AG09309 (cell line): ENCODE results near the gene LARP1B.

ENCODE experiments used
- DNase-seq: peaks from one replicate; pipeline ENCODE4 v3.0.0-alpha.2; 2010; ENCODE audit warnings: low read depth
- H3K4me3 ChIP-seq: 2 replicates; pipeline ENCODE4 v1.5.1; 2011; ENCODE audit warnings: mild to moderate bottlenecking, low read depth, low read length, moderate library complexity; ENCODE audit not compliant: control insufficient read depth
- CTCF ChIP-seq: IDR thresholded peaks from 2 replicates; pipeline ENCODE4 v1.5.1; 2011; ENCODE audit warnings: mild to moderate bottlenecking, low read depth, low read length, inconsistent platforms; ENCODE audit not compliant: insufficient read depth, control insufficient read depth; ENCODE audit errors: missing control alignments

LARP1B gene

GRCh38 chr4:128227991-128228571, 167.0 kb downstream of the LARP1B start:
- H3K4me3 ChIP-seq: no peak overlapping the region
- no peak for DNase-seq
- TF ChIP-seq CTCF: no peak

- DNase-seq: peak; percentile 33
- TF ChIP-seq CTCF: no peak
- no peak overlapping the region for H3K4me3 ChIP-seq
Measured at GRCh38 chr4:128228845-128229795, 168.0 kb downstream of the LARP1B start.

DNA sequence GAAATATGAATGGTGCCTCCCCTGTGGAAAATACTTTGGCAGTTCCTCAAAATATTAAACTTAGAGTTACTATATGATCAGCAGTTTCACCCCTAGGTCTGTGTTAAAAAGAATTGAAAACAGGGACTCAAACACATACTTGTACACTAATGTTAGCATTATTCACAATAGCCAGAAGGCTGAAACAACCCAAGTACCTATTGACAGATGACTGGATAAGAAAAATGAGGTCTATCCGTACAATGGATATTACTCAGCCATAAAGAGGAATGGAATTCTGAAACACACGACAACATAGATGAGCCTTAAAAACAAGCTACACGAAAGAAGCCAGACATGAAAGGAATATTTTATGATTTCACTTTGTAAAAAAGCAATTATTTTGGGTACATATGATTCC, 171.6 kb downstream of the LARP1B start:
- DNase-seq: no peak
- no peak for TF ChIP-seq CTCF
- no peak overlapping the region for H3K4me3 ChIP-seq

DNA sequence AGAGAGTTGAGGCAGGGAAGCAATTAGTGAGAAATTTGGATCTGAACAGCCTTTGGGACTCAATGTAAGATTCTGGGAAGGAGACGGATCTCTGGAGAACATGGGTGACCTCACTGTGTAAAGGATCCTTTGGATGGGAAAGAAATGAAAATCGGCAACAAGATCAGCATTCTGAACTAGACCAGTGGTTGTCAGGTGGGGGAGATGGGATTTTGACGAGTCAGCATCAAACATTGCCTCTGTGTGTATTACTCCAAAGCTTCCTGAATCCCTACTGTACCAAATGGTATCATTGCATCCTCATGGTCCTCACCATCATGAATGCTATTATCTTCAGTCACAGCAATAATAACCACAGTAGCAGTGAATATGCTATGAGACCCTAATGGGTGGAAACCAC, 173.7 kb downstream of the LARP1B start:
- no peak for TF ChIP-seq CTCF
- no peak for DNase-seq

GRCh38 chr4:128241019-128241418, 179.9 kb downstream of the LARP1B start:
- no peak overlapping the region for H3K4me3 ChIP-seq
- no peak for TF ChIP-seq CTCF

More for the DNA sequence above, 173.7 kb downstream of the LARP1B start:
- H3K4me3 ChIP-seq: no peak overlapping the region

GRCh38 chr4:128241425-128241913, 180.4 kb downstream of the LARP1B start:
- H3K4me3 ChIP-seq: no peak overlapping the region
- DNase-seq: peak; percentile 97
- TF ChIP-seq CTCF: no peak

More at GRCh38 chr4:128241019-128241418, 179.9 kb downstream of the LARP1B start:
- no peak for DNase-seq
